SIG-M5 (cell line): ENCODE measurements around the gene SRP68.

Experiments used
- DNase-seq: peaks from one replicate; lab custom pipeline; 2025; lab: John Stamatoyannopoulos, UW

Gene SRP68

GRCh38 chr17:76017481-76018339 is 54.6 kb downstream of the SRP68 start:
- DNase-seq = no peak

DNA sequence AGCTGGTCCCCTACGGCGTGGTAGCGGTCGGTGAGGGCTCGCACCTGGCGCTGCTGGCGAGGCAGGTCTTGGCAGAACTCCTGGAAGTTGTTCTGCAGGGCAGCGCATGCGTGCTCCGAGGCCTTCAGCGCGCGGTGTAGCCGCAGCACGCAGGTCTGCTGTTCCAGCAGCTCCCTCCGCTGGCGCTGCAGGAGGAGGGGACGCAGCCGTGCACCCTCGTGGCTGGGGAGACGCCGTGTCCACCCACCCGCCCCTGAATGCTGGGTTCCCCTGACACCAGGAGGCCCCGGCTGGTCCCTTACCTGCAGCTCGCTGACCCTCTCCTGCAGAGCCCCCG is 57.4 kb downstream of the SRP68 start:
- no peak for DNase-seq

- no peak for DNase-seq
Measured at GRCh38 chr17:76014100-76014924, 58.0 kb downstream of the SRP68 start.

- DNase-seq = no peak
Measured at GRCh38 chr17:76013377-76013932, 58.9 kb downstream of the SRP68 start.

- DNase-seq = no peak
Measured at GRCh38 chr17:76011951-76012350, 60.4 kb downstream of the SRP68 start.

DNA sequence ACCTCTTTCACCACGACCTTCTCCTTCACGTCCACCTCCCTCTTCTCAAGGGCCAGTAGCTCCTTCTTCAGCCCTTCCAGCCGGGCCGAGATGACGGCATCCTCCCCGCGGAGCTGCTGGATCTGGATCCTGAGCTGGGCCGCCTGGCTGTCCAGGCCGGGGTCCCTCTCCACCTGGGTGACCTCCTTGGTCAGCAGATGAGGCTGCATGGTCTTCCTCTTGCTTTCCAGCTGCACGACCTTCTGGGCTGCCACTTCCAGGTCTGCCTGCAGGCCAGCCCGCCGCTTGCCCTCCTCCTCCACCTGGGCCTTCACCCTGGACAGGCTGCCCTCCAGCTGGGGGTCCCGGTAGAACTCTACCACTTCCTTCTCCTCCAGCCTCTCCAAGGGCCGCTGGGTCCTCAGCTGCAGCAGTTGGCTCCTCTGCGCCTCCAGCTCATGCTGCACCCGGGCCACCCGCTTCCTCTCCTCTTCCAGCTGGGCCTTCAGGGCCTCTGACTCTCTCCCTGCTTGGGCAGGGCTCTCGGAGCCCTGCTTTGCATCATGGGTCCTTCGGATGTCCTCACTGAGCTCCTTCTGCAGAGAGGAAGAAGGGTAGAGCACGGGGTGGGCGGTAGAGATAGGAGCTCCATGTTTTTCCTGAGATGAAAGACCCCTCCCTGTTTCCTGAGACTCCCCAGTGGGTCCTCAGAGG is 62.2 kb downstream of the SRP68 start:
- no peak for DNase-seq

GRCh38 chr17:76009447-76009846 is 62.9 kb downstream of the SRP68 start:
- no peak for DNase-seq

- DNase-seq = no peak
Measured at GRCh38 chr17:76008630-76009425, 63.5 kb downstream of the SRP68 start.

GRCh38 chr17:76008208-76008607 is 64.1 kb downstream of the SRP68 start:
- no peak for DNase-seq

- DNase-seq = no peak
Measured at GRCh38 chr17:76007850-76008165, 64.5 kb downstream of the SRP68 start.

DNA sequence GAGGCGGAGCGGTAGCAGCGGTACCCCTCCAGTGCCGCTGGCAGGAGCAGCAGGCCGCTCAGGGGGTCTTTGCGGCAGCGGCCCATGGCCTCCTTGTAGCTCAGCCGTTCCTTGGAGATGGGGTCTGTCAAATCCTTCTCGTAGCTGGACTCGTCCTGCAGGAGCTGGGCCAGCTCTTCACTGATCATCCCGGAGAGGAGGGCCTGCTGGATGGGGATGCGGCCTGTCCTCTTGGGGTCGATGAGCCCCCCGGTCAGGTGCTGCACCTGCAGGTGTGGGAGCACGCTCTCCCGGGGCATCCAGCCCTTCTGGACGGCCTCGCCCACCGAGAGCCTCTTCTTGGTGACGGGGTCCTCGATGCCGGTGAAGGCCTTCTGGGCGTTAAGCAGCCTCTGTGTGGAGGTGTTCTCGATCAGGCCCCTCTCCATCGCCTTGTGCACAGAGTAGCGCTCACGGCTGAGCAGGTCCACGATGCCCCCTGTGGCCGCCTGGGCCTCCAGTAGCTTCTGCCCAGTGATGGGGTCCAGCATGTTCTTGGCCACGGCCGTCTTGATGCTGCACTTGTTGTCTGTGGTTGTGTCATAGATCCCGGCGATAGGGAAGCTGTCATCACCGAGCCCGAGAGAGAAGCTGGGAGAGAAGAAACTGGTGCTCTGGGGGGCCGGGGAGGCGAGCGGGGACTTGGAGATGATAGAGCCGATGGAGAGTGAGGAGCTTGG is 65.0 kb downstream of the SRP68 start:
- no peak for DNase-seq

DNA sequence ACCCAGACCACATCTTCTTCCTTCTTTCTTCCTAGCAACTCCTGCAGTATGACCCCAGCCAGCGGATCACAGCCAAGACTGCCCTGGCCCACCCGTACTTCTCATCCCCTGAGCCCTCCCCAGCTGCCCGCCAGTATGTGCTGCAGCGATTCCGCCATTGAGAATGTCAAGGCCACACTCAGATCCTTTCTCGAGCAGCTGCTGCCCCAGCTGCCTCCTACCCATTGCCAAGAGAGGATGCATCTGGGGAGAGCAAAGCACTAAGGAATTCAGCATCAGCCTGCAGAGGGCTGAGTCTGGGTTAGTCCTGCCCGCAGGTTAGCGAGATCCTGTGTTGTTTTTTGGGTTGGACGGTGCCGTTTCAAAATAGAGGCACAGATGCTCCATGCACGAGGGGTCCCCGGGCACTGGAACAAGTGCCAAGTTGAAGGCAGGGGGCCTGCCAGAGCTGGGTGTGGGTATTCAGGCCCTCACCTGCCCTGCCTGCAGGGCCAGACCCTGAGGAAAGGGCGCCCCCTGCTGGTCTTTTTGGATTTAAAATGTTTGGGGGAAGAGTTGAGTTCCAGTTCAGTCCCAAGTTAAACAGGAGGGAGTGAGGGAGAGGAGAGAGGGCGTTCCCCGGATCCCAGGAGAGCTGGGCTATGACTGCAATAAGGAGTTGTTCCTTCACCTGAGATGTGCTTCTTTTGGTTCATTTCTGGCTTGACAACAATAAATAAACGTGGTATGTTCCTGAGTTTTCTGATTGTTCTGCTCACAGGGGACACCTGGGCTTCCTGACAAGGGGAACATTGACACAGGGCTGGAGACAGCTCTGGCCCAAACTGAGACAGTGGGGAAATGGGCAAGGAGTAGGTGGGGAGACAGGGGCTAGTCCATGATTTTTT is 66.8 kb downstream of the SRP68 start:
- DNase-seq = no peak

GRCh38 chr17:76004750-76005262 is 67.5 kb downstream of the SRP68 start:
- no peak for DNase-seq

- DNase-seq = no peak
Measured at GRCh38 chr17:76003915-76004314, 68.4 kb downstream of the SRP68 start.

DNA sequence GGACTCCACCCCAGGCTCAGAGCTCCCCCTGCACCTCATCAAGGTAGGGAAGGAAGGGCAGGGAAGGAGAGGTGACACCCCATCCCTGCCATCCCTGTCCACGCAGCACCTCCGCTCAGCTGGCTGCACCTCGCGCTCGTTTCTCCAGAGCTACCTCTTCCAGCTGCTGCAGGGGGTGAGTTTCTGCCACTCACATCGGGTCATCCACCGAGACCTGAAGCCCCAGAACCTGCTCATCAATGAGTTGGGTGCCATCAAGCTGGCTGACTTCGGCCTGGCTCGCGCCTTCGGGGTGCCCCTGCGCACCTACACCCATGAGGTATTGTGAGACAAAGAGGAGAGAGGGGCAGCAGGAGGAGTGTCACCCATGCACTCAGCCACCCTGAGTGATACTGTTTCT is 70.2 kb downstream of the SRP68 start:
- no peak for DNase-seq

DNA sequence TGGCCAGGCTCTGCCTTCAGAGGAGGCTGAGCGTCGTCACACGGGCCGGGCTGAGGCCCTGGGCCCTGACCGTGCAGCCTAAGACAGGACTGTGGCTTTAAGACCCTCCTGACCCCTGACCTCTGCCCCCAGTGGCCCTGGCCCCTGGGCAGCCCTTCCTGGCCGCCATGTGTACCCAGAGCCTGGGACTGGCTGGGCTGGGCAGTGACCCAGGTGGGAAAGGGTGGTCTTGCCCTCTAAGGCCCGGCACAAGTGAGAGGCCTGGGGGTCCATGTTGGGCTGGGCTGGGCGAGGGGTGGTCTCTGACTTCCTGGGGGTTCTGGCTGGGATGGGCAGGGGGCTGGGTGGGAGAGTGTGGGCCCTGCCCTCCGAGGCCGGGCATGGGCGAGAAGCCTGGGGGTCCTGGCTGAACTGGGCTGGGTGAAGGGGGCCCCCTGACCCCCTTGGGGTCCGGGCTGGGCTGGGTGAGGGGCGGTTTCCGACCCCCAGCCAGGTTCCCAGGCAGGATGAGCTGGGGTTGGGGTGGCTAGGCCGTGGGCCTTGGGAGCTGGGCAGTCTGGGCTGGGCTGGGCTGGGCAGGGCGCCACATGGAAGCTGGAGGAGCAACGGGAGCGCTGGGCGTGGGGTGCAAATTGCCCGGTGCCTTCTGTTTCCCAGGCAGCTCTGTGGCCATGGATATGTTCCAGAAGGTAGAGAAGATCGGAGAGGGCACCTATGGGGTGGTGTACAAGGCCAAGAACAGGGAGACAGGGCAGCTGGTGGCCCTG is 71.4 kb downstream of the SRP68 start, which contains the start of gene CDK3:
Gene CDK3, plus strand, starts transcription at position 101 of the 767 bp plus-strand sequence. Its CDS starts 571 bp downstream, at position 672.
- no peak for DNase-seq

GRCh38 chr17:76000016-76000754 is 72.1 kb downstream of the SRP68 start:
- no peak for DNase-seq

DNA sequence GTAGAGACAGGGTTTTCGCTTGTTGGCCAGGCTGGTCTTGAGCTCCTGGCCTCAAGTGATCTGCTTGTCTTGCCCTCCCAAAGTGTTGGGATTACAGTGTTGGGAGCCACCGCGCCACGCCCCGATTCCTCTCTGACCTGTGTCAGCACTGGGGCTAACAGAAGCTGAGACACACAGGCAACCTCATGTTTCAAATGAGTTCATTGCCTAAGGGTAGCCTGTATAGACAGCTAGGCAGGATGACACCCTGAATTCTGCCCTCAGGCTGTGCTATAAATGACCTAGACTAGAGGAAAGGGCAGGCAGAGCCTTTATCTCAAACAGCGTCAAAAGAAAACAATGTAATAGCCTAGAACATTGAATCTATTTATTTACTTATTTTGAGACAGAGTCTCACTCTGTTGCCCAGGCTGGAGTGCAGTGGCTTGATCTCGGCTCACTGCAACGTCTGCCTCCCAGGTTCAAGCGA is 74.0 kb downstream of the SRP68 start:
- no peak for DNase-seq
